Muscle of leg (tissue), 11 donors: Measurements from ENCODE around the gene TPST1. TPM values are rescaled to one million over a fixed set of nuclear protein-coding genes. Genes with fewer than 3 reads are reported as not detected.
A peak's percentile ranks its signal among the peaks of the same experiment; 100 is the strongest.

ENCODE experiments used
- DNase-seq: peaks from one replicate; pipeline ENCODE4 v3.0.0; 2013
- H3K27ac ChIP-seq: one replicate; pipeline ENCODE4 v1.5.1; 2013; ENCODE audit warnings: mild to moderate bottlenecking, low read length, control low read depth
- H3K27me3 ChIP-seq: one replicate; pipeline ENCODE4 v1.6.1; 2013; ENCODE audit warnings: low read length; ENCODE audit not compliant: control insufficient read depth, insufficient read depth
- H3K36me3 ChIP-seq: one replicate; pipeline ENCODE4 v1.6.1; 2013; ENCODE audit warnings: low read length; ENCODE audit not compliant: control insufficient read depth, insufficient read depth
- H3K4me1 ChIP-seq: one replicate; pipeline ENCODE4 v1.6.1; 2013; ENCODE audit warnings: low read length; ENCODE audit not compliant: control insufficient read depth, insufficient read depth
- H3K4me3 ChIP-seq: one replicate; pipeline ENCODE4 v1.5.1; 2013; ENCODE audit warnings: low read length, control low read depth
- H3K9me3 ChIP-seq: replicated peaks from 2 replicates; pipeline ENCODE4 v1.6.1; 2013; ENCODE audit warnings: low read depth, low read length; ENCODE audit not compliant: control insufficient read depth
- WGBS: methylation state at CpG from one replicate; pipeline ENCODE4 v1.1.5; 2013; ENCODE audit warnings: missing lambda C conversion rate; ENCODE audit not compliant: insufficient coverage; 5-methylcytosine and 5-hydroxymethylcytosine counted together
- polyA plus RNA-seq, 8 donors: library from polyadenylated mRNA; unstranded; fragments of 120-200 nt; gene quantifications; one replicate each; pipeline versions ENCODE4 v1.2.1 to v1.2.3, GENCODE V29; 2013; ENCODE audit warnings: inconsistent platforms in 1 of 8, low replicate concordance in 1 of 8; ENCODE audit not compliant: insufficient read length in 8 of 8, insufficient read depth in 1 of 8
- total RNA-seq: library from RNA; stranded (reverse); fragments of 120-200 nt; gene quantifications from one replicate; pipeline ENCODE4 v1.2.4, GENCODE V29; 2013

Gene TPST1
- total and polyA plus RNA-seq, 9 donors = 11.2 to 39.6 (median 16.3) TPM

DNA sequence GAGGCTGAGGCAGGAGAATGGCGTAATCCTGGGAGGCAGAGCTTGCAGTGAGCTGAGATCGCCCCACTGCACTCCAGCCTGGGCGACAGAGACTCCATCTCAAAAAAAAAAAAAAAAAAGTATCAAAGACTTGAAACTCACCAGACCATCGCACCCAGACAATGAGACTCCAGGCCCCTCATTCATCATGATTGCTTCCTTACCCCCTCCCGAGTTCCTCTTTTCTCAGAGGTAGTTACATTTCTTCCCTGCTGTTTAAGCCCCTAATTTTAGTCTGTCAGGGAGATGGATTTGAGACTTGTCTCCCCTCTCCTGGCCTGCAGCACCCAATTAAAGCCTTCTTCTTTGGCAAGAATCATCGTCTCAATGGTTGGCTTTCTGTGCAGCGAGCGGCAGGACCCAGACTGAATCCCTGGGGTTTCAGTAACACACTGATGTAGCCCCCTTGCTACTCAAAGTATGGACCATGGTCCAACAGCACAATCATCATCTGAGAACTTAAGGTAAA lies 19.4 kb upstream of the TPST1 start:
- WGBS = 90% methylated on average over 3 of the region's 8 CpGs
- H3K4me3 ChIP-seq = no peak overlapping the region
- no peaks in the 10 kb centered on the region for H3K9me3 ChIP-seq
- peaks cover 3% of the 10 kb centered on the region for H3K4me1 ChIP-seq
- H3K36me3 ChIP-seq = no peaks in the 10 kb centered on the region
- no peak for DNase-seq
- H3K27me3 ChIP-seq = peaks cover 3% of the 10 kb centered on the region
- no peak overlapping the region for H3K27ac ChIP-seq

DNA sequence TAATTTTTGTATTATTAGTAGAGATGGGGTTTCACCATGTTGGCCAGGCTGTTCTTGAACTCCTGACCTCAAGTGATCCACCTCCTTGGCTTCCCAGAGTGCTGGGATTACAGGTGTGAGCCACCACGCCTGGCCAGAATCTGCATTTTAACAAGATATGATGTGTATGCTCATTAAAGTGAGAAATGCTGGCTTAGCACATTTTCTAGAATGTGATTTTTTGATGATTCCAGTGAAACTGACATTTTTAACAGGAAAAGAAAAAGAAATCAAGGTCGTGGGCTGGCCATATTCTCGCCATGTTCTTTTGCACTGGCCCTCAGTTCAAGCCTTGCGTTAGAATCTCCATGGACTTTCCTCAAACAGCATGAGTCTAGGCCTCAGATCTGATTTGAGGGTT lies 18.1 kb upstream of the TPST1 start:
- Histone ChIP-seq H3K27me3 (peaks cover 3% of the 10 kb centered on the region), H3K9me3 (no peaks in the 10 kb centered on the region), H3K36me3 (no peaks in the 10 kb centered on the region), H3K27ac (no peak overlapping the region), H3K4me3 (no peak overlapping the region), H3K4me1 (peaks cover 3% of the 10 kb centered on the region)
- no peak for DNase-seq
- 80% methylated on average over 1 of the region's 4 CpGs for WGBS

DNA sequence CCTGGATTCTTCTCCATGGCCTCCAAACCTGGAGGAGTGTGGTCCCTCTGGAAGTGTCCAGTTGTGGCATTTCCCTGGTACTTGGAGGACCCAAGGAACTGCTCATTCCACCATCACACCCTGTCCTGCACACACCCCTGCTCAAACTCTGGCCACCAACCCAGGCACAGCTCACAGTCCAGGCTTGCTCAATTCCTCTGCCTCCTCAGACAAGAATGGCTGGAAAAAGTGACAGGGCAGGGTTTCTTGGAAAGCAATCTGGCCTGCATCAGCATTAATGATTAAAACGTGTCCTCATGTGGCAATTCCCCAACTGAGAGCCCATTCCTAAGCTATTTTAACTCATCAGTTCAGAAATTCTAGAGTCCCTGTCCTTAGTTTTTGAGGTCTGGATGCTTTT lies 17.2 kb upstream of the TPST1 start:
- Histone ChIP-seq H3K27ac (peak overlapping the region; percentile 52), H3K36me3 (no peaks in the 10 kb centered on the region), H3K9me3 (no peaks in the 10 kb centered on the region), H3K4me3 (no peak overlapping the region), H3K27me3 (peaks cover 3% of the 10 kb centered on the region), H3K4me1 (peaks cover 3% of the 10 kb centered on the region)
- peak; percentile 95 for DNase-seq
- 14% methylated on average over 1 of the region's 1 CpG for WGBS

DNA sequence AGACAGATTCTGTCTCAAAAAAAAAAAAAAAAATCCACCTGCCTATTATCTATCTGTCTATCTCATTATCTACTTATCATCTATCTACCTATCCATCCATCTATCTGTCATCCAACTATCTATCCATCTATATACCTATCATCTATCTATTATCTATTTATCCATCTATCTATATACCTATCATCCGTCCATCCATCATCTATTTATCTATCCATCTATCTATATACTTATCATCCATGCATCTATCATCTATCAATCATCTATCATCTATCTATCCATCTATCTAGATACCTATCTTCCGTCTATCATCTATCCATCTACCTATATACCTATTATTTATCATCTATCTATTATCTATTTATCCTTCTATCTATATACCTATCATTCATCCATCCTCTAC lies 16.5 kb upstream of the TPST1 start:
- Histone ChIP-seq H3K4me1 (peaks cover 3% of the 10 kb centered on the region), H3K36me3 (no peaks in the 10 kb centered on the region), H3K27me3 (peaks cover 3% of the 10 kb centered on the region), H3K4me3 (no peak overlapping the region), H3K9me3 (no peaks in the 10 kb centered on the region), H3K27ac (no peak overlapping the region)
- no peak for DNase-seq
- WGBS = no CpG with 5 or more reads among the region's 2 CpGs

DNA sequence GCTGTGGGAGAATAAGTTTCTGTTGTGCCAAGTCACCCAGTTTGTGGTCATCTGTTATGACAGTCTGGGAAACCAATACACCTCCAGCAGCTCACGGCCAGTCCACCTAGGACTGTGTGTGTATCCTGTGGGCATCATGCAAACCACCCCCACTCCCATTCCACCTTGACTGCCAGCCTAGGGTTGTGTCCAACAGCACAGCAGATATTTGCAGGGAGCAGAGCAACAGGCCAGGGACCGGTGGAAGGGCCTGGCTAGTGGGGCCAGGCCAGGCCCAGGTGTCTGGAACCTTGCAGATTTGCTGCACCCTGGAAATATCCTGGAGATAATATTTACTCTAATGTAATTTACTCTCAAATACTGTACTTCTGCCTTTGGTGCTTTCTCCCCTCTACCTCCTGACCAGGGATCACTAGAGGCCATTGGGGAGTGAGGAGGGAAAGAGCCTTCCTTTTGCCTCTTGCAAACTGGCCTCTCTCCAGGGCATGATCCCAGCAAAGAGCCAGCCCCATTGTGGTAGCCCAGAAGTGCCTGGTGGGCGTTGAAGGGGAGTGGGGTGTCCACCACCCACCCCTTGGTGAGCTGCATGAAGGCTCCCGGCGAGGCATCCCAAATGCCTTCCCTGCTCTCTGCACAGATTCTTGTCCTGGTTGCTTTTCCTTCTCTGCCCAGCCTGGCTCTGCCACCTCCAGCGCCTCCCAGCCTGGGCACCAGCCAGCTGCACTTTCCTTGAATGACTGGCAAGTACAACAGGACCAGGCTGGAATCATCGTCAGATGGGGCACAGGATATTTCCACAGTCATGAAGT lies 15.2 kb upstream of the TPST1 start:
- H3K27me3 ChIP-seq = peaks cover 3% of the 10 kb centered on the region
- H3K27ac ChIP-seq = no peak overlapping the region
- H3K4me3 ChIP-seq = no peak overlapping the region
- 73% methylated on average over 5 of the region's 7 CpGs for WGBS
- DNase-seq = no peak
- no peaks in the 10 kb centered on the region for H3K36me3 ChIP-seq
- H3K4me1 ChIP-seq = peaks cover 3% of the 10 kb centered on the region
- H3K9me3 ChIP-seq = no peaks in the 10 kb centered on the region

DNA sequence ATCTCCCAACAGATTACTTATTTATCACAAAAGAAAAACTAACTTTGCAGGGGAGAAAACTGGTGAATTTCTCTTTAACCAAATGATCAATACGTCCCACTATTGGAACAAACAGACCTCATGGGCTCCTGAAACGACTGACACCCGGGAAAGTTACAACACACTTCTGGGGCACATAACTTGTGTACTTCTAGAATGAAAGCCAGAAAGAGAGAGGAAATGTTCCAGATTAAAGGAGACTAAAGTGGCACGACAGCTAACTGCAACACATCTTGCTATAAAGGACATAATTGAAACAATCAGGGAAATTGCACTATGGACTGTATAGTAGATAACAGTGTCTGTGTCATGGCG lies 14.7 kb upstream of the TPST1 start:
- WGBS = no CpG with 5 or more reads among the region's 5 CpGs
- no peak for DNase-seq
- H3K9me3 ChIP-seq = no peaks in the 10 kb centered on the region
- H3K27me3 ChIP-seq = peaks cover 3% of the 10 kb centered on the region
- no peaks in the 10 kb centered on the region for H3K36me3 ChIP-seq
- H3K4me3 ChIP-seq = no peak overlapping the region
- no peak overlapping the region for H3K27ac ChIP-seq
- H3K4me1 ChIP-seq = peaks cover 3% of the 10 kb centered on the region

DNA sequence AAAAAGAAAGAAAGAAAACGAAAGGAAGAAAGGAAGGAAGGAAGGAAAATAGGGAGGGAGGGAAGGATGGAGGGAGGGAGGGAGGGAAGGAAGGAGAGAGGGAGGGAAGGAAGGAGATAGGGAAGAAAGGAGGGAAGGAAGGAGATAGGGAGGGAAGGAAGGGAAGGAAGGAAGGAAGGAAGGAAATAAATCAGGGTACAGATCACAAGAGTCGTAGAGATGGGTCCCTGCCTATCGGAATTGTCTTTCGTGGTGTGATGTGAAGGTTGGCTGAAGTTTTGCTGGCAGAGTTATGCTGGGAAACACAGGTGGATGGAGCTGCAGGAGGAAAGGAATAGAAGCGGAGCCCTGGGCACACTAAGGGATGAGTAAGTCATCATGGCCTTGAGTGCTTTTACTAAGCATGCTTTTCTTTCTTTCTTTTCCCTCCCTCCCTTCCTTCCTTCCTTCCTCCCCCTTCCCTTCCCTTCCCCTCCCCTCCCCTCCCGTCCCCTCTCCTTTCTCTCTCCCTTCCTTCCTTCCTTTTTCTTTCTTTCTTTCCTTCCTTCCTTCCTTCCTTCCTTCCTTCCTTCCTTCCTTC lies 11.9 kb upstream of the TPST1 start:
- WGBS = 53% methylated on average over 5 of the region's 6 CpGs

DNA sequence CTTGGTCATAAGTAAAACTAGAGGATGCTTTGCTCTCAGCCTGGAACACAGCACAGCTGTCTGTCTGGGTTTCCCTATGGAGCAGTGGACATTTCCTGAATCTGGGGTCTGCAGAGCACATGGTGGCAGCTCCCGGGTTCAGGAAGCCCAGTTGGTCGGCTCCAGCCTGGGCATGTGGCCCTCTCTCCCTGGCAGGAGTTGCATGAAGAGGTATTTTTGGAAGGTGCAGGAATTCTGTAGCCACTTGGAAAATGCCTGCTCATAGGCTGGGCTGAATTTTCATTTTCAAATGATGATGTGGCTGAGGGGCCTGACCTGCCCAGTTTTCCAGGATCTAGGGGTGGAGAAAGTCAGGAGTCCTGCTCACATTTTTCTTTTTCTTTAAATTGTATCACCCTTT lies 6.7 kb upstream of the TPST1 start:
- no peak overlapping the region for H3K4me3 ChIP-seq
- no peaks in the 10 kb centered on the region for H3K4me1 ChIP-seq
- no peaks in the 10 kb centered on the region for H3K9me3 ChIP-seq
- H3K36me3 ChIP-seq = no peaks in the 10 kb centered on the region
- H3K27ac ChIP-seq = peak overlapping the region; percentile 54
- peak; percentile 67 for DNase-seq
- peaks cover 2% of the 10 kb centered on the region for H3K27me3 ChIP-seq
- WGBS = 22% methylated on average over 2 of the region's 2 CpGs

More for the DNA sequence above, 11.9 kb upstream of the TPST1 start:
- Histone ChIP-seq H3K36me3 (no peaks in the 10 kb centered on the region), H3K4me1 (no peaks in the 10 kb centered on the region), H3K9me3 (no peaks in the 10 kb centered on the region), H3K27ac (no peak overlapping the region), H3K4me3 (no peak overlapping the region), H3K27me3 (peaks cover 3% of the 10 kb centered on the region)
- no peak for DNase-seq

DNA sequence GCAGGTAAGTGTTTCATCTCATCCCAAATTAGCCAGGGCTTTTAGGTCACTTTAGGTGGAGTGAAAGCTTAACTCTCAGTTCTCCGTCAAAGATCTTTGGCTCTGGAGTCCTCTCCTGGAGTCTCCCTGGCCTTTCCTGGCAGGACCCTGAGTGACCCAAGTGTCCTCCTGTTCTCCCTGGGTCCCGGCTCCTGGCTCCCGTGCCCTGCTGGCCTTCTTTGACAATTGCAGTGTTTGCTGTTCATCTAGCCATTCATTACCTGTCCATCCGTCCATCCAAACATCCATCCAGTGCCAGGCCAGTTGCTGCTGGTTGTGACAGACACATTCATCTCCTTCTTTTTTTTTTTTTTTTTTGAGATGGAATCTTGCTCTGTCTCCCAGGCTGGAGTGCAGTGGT lies 6.2 kb upstream of the TPST1 start:
- no peak for DNase-seq
- H3K4me1 ChIP-seq = no peaks in the 10 kb centered on the region
- 60% methylated on average over 4 of the region's 4 CpGs for WGBS
- H3K4me3 ChIP-seq = no peak overlapping the region
- peaks cover 2% of the 10 kb centered on the region for H3K27me3 ChIP-seq
- H3K9me3 ChIP-seq = no peaks in the 10 kb centered on the region
- H3K27ac ChIP-seq = peak overlapping the region; percentile 54
- no peaks in the 10 kb centered on the region for H3K36me3 ChIP-seq

DNA sequence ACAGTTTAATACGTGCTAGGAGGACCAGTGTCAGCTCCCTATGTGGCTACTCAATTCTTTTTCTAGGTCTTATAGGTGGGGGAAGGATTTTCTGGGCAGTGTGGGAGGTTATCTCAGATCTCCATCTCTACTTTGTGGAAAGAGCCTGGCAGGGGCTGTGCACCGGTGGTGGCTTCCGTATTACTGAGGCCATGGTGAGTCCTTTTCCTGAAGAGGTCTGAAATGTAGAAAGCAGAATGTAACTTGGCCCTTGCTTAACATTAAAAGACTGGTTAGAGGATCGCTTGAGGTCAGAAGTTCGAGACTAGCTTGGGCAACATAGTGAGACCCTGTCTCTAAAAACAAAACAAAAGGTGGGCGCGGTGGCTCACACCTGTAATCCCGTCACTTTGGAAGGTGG lies 2.7 kb upstream of the TPST1 start:
- H3K4me3 ChIP-seq = no peak overlapping the region
- H3K27me3 ChIP-seq = peaks cover 6% of the 10 kb centered on the region
- peaks cover 13% of the 10 kb centered on the region for H3K4me1 ChIP-seq
- no peak overlapping the region for H3K27ac ChIP-seq
- no peaks in the 10 kb centered on the region for H3K36me3 ChIP-seq
- 89% methylated on average over 5 of the region's 8 CpGs for WGBS
- no peak for DNase-seq
- H3K9me3 ChIP-seq = no peaks in the 10 kb centered on the region
